ENCODE measurements around the gene PEX13.
A peak's percentile ranks its signal among the peaks of the same experiment; 100 is the strongest.
"Not testable (repeated sequence)": the region's sequence is repeated elsewhere in the genome, so short reads cannot be mapped to it uniquely, and the experiment has no call there.

Gene PEX13

GRCh38 chr2:61009355-61009754, 8.2 kb upstream of the PEX13 start:
- no peak for DNase-seq

GRCh38 chr2:61011678-61012077, 5.8 kb upstream of the PEX13 start:
- DNase-seq: no peak

GRCh38 chr2:61012303-61012702, 5.2 kb upstream of the PEX13 start:
- not testable (repeated sequence) for DNase-seq

GRCh38 chr2:61013382-61013781, 4.1 kb upstream of the PEX13 start:
- DNase-seq: no peak

GRCh38 chr2:61014763-61015162, 2.8 kb upstream of the PEX13 start:
- DNase-seq: no peak

- no peak for DNase-seq
Observed at GRCh38 chr2:61015976-61016375, 1.5 kb upstream of the PEX13 start.

- no peak for DNase-seq
Observed at GRCh38 chr2:61016392-61017002, 1.0 kb upstream of the PEX13 start.

GRCh38 chr2:61017003-61017555, 441 bp upstream of the PEX13 start:
- peak; percentile 73 for DNase-seq

- no peak for DNase-seq
Observed at GRCh38 chr2:61018318-61018755, 817 bp downstream of the PEX13 start.

- no peak for DNase-seq
Observed at GRCh38 chr2:61018798-61019197, 1.3 kb downstream of the PEX13 start.

- DNase-seq: no peak
Observed at GRCh38 chr2:61021228-61021660, 3.7 kb downstream of the PEX13 start.

GRCh38 chr2:61023670-61024069, 6.2 kb downstream of the PEX13 start:
- DNase-seq: no peak

- DNase-seq: no peak
Observed at GRCh38 chr2:61029533-61029932, 12.0 kb downstream of the PEX13 start.

- DNase-seq: not testable (repeated sequence)
Observed at GRCh38 chr2:61034592-61034991, 17.1 kb downstream of the PEX13 start.

GRCh38 chr2:61036643-61037042, 19.1 kb downstream of the PEX13 start:
- DNase-seq: not testable (repeated sequence)

GRCh38 chr2:61042807-61043206, 25.3 kb downstream of the PEX13 start:
- no peak for DNase-seq

GRCh38 chr2:61044636-61045035, 27.1 kb downstream of the PEX13 start:
- no peak for DNase-seq

- no peak for DNase-seq
Observed at GRCh38 chr2:61045226-61045625, 27.7 kb downstream of the PEX13 start.

GRCh38 chr2:61045999-61046398, 28.5 kb downstream of the PEX13 start:
- no peak for DNase-seq

GRCh38 chr2:61055557-61055956, 38.0 kb downstream of the PEX13 start:
- no peak for DNase-seq

GRCh38 chr2:61057562-61057961, 40.0 kb downstream of the PEX13 start:
- no peak for DNase-seq

GRCh38 chr2:61059382-61059781, 41.9 kb downstream of the PEX13 start:
- no peak for DNase-seq

- no peak for DNase-seq
Observed at GRCh38 chr2:61065714-61066709, 48.5 kb downstream of the PEX13 start, which contains the start of gene SANBR. Gene SANBR, plus strand, starts transcription at chr2:61065871. Its CDS starts 4,480 bp downstream, at chr2:61070351.

- no peak for DNase-seq
Observed at GRCh38 chr2:61074100-61074499, 56.6 kb downstream of the PEX13 start.
